DOHH2 (cell line): ENCODE measurements around the gene TFF1.

Experiments used
- EZH2phosphoT487 ChIP-seq: fragments of 200-600 bp; sonication (generic); IDR thresholded peaks from 2 replicates; pipeline ENCODE4 v1.6.1; 2017; ENCODE audit warnings: borderline replicate concordance, mild to moderate bottlenecking, antibody characterized with exemption, low read length, moderate library complexity, mixed read lengths
- TF ChIP-seq, protein P1 (sequence below): fragments of 200-600 bp; sonication (generic); IDR thresholded peaks from one replicate; pipeline ENCODE4 v1.5.1; 2014; ENCODE audit warnings: antibody characterized with exemption, mild to moderate bottlenecking, low read depth, low read length; ENCODE audit not compliant: poor library complexity, severe bottlenecking

DNA sequence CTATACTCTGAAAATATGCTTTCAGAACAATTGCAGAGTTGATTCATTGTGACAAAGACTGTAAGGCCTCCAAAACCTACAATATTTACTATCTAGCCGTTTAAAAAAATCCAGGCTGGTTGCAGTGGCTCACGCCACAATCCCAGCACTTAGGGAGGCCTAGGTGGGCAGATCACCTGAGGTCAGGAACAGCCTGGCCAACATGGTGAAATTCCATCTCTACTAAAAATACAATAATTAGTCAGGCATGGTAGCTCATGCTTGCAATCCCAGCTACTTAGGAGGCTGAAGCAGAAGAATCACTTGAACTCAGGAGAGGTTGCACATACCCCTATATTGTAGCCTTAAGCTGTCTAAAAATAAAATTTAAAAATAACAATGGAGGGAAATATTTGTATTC, 10.3 kb downstream of the TFF1 start:
- TF ChIP-seq, protein P1, sequence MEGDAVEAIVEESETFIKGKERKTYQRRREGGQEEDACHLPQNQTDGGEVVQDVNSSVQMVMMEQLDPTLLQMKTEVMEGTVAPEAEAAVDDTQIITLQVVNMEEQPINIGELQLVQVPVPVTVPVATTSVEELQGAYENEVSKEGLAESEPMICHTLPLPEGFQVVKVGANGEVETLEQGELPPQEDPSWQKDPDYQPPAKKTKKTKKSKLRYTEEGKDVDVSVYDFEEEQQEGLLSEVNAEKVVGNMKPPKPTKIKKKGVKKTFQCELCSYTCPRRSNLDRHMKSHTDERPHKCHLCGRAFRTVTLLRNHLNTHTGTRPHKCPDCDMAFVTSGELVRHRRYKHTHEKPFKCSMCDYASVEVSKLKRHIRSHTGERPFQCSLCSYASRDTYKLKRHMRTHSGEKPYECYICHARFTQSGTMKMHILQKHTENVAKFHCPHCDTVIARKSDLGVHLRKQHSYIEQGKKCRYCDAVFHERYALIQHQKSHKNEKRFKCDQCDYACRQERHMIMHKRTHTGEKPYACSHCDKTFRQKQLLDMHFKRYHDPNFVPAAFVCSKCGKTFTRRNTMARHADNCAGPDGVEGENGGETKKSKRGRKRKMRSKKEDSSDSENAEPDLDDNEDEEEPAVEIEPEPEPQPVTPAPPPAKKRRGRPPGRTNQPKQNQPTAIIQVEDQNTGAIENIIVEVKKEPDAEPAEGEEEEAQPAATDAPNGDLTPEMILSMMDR: no peak
- TF ChIP-seq EZH2phosphoT487: no peak
